NCI-H2029 treated with DMSO at 0.1 percent for 48 hours (cell line): Measurements from ENCODE around the gene HLA-F.

ENCODE experiments used
- DNase-seq: peaks from one replicate; lab custom pipeline; 2025; lab: John Stamatoyannopoulos, UW

HLA-F gene

GRCh38 chr6:29724937-29725869, 2.0 kb downstream of the HLA-F start:
- DNase-seq, result no peak

GRCh38 chr6:29726001-29726400, 2.8 kb downstream of the HLA-F start:
- DNase-seq, result no peak

- no peak for DNase-seq
Measured at GRCh38 chr6:29726571-29727194, 3.4 kb downstream of the HLA-F start.

- no peak for DNase-seq
Measured at GRCh38 chr6:29727637-29728036, 4.4 kb downstream of the HLA-F start.

- no peak for DNase-seq
Measured at GRCh38 chr6:29728173-29728874, 5.1 kb downstream of the HLA-F start.

GRCh38 chr6:29728875-29729270, 5.6 kb downstream of the HLA-F start:
- DNase-seq, result no peak

- DNase-seq, result no peak
Measured at GRCh38 chr6:29729774-29730328, 6.6 kb downstream of the HLA-F start.

- DNase-seq, result no peak
Measured at GRCh38 chr6:29730575-29731126, 7.4 kb downstream of the HLA-F start.

GRCh38 chr6:29731281-29731680, 8.0 kb downstream of the HLA-F start:
- no peak for DNase-seq

GRCh38 chr6:29733057-29733456, 9.8 kb downstream of the HLA-F start:
- DNase-seq, result no peak

GRCh38 chr6:29734046-29735018, 11.1 kb downstream of the HLA-F start:
- DNase-seq, result no peak

GRCh38 chr6:29736563-29736962, 13.3 kb downstream of the HLA-F start:
- DNase-seq, result no peak

GRCh38 chr6:29737707-29738630, 14.7 kb downstream of the HLA-F start:
- DNase-seq, result peak; percentile 23

GRCh38 chr6:29739136-29739881, 16.1 kb downstream of the HLA-F start:
- no peak for DNase-seq

- DNase-seq, result no peak
Measured at GRCh38 chr6:29739882-29740261, 16.6 kb downstream of the HLA-F start.

GRCh38 chr6:29741592-29741991, 18.4 kb downstream of the HLA-F start:
- DNase-seq, result no peak

- DNase-seq, result no peak
Measured at GRCh38 chr6:29742127-29742526, 18.9 kb downstream of the HLA-F start.

- no peak for DNase-seq
Measured at GRCh38 chr6:29743025-29743424, 19.8 kb downstream of the HLA-F start.

GRCh38 chr6:29743568-29743967, 20.3 kb downstream of the HLA-F start:
- no peak for DNase-seq
